NB4 (cell line): Measurements from ENCODE around the gene ENOX1.

Experiments
- CTCF ChIP-seq: IDR thresholded peaks from one replicate; pipeline ENCODE4 v1.5.1; 2012; ENCODE audit warnings: low read depth, low read length
- MYC ChIP-seq: IDR thresholded peaks from 2 replicates; pipeline ENCODE4 v1.6.1; 2011; ENCODE audit warnings: low read depth, low read length
- POLR2A ChIP-seq: IDR thresholded peaks from 2 replicates; pipeline ENCODE4 v1.6.1; 2011; ENCODE audit warnings: mild to moderate bottlenecking; ENCODE audit not compliant: insufficient read length; ENCODE audit errors: extremely low read depth
- TF ChIP-seq, protein P1 (sequence below): IDR thresholded peaks from 2 replicates; pipeline ENCODE4 v1.6.1; 2011; ENCODE audit warnings: low read depth, low read length

DNA sequence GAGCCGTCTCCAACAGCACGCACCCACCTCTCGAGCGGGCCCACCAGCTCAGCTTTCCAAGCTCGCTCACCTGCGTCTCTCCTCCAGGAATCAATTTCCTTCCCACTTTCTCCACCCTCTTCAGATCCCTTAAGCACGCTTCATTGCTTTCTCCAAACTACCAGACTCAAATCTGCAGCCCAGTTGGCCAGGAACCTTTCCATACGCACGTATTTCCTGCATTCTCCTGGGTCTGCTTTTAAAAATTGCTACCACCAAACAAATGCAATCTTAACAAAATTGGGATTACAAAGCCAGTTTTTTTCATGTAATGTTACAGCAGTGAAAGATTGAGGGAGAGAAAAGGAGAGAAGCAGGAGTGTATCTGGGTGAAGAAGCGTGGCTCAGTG lies 1.5 kb downstream of the ENOX1 start:
- no peak for TF ChIP-seq CTCF
- TF ChIP-seq POLR2A = no peak
- TF ChIP-seq, protein P1, sequence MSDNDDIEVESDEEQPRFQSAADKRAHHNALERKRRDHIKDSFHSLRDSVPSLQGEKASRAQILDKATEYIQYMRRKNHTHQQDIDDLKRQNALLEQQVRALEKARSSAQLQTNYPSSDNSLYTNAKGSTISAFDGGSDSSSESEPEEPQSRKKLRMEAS = no peak
- TF ChIP-seq MYC = no peak
